OCI-LY7 (cell line): ENCODE results near the gene CARD19. TPM values are rescaled to one million over a fixed set of nuclear protein-coding genes. Genes with fewer than 3 reads are reported as not detected.

ENCODE experiments used
- BruUV-seq: library from RNA; stranded (reverse); fragments of 400-500 nt; replicated peaks from 2 replicates; lab custom pipeline; 2021; lab: Mats Ljungman, UMichigan
- CTCF ChIA-PET: fragments of 300-600 bp; sonication (Branson Sonifier 250); formaldehyde crosslinking; loops from one replicate; lab custom pipeline; 2022; ENCODE audit warnings: antibody characterized with exemption; ENCODE audit not compliant: unreplicated experiment; lab: Charles Lee
- POLR2A ChIA-PET: fragments of 300-600 bp; sonication (Branson Sonifier 250); formaldehyde crosslinking; loops from one replicate; lab custom pipeline; 2022; ENCODE audit warnings: antibody characterized with exemption; lab: Charles Lee
- DNase-seq: peaks from one replicate; pipeline ENCODE4 v3.0.0-alpha.2; 2015; ENCODE audit warnings: low spot score
- H2AFZ ChIP-seq: fragments of 200-600 bp; sonication (generic), shearing (Covaris generic); 2 replicates; pipeline ENCODE4 v1.6.1; 2014; ENCODE audit warnings: mild to moderate bottlenecking, antibody characterized with exemption, low read length, moderate library complexity
- H3K27ac ChIP-seq: fragments of 200-600 bp; sonication (generic); 2 replicates; pipeline ENCODE4 v1.5.1; 2014; ENCODE audit warnings: mixed run types, low read depth, mild to moderate bottlenecking, moderate library complexity, low read length, inconsistent platforms; ENCODE audit not compliant: poor library complexity, severe bottlenecking
- H3K36me3 ChIP-seq: fragments of 200-600 bp; sonication (generic); 2 replicates; pipeline ENCODE4 v1.6.1; 2014; ENCODE audit warnings: mild to moderate bottlenecking, antibody characterized with exemption, low read length, moderate library complexity, mixed read lengths; ENCODE audit not compliant: insufficient read depth
- H3K4me1 ChIP-seq: fragments of 200-600 bp; sonication (generic); 2 replicates; pipeline ENCODE4 v1.5.1; 2014; ENCODE audit warnings: mild to moderate bottlenecking, low read length; ENCODE audit not compliant: insufficient read depth, poor library complexity, severe bottlenecking
- H3K4me2 ChIP-seq: fragments of 200-600 bp; sonication (generic); 2 replicates; pipeline ENCODE4 v1.6.1; 2014; ENCODE audit warnings: mild to moderate bottlenecking, low read length
- H3K4me3 ChIP-seq: fragments of 200-600 bp; sonication (generic); 2 replicates; pipeline ENCODE4 v1.5.1; 2014; ENCODE audit warnings: mild to moderate bottlenecking, low read depth, low read length; ENCODE audit not compliant: poor library complexity, severe bottlenecking
- H3K79me2 ChIP-seq: fragments of 200-600 bp; sonication (generic); 2 replicates; pipeline ENCODE4 v1.6.1; 2016; ENCODE audit warnings: low read depth, mild to moderate bottlenecking, low read length, moderate library complexity, mixed read lengths; ENCODE audit not compliant: insufficient read depth
- H3K9me2 ChIP-seq: fragments of 200-600 bp; sonication (generic); 2 replicates; pipeline ENCODE4 v1.6.1; 2016; ENCODE audit warnings: mild to moderate bottlenecking, low read length, mixed read lengths; ENCODE audit not compliant: insufficient read depth
- H3K9me3 ChIP-seq: fragments of 200-600 bp; sonication (generic); 2 replicates; pipeline ENCODE4 v1.6.1; 2014; ENCODE audit warnings: mild to moderate bottlenecking, mixed run types, low read length, mixed read lengths
- H4K20me1 ChIP-seq: fragments of 200-600 bp; sonication (generic); 2 replicates; pipeline ENCODE4 v1.6.1; 2014; ENCODE audit warnings: mild to moderate bottlenecking, antibody characterized with exemption, low read length, moderate library complexity, mixed read lengths; ENCODE audit not compliant: insufficient read depth
- EZH2phosphoT487 ChIP-seq: fragments of 200-600 bp; sonication (generic); IDR thresholded peaks from 2 replicates; pipeline ENCODE4 v1.6.1; 2018; ENCODE audit warnings: low read depth, borderline replicate concordance, mild to moderate bottlenecking, mixed run types, antibody characterized with exemption, low read length, moderate library complexity, mixed read lengths
- intact Hi-C: fragments of 100-400 bp; cut with micrococcal nuclease; formaldehyde crosslinking; loops from one replicate; pipeline ENCODE4 v1.10.0; 2022; ENCODE audit not compliant: unreplicated experiment
- total RNA-seq, 2 experiments: library from RNA; depleted of rRNA in 1 of 2; stranded (reverse); fragments of >200 nt in 1 of 2; shearing (Covaris generic) in 1 of 2; gene quantifications; 2 replicates each; pipeline ENCODE4 v1.2.3, GENCODE V29; 2014 to 2022
- TF ChIP-seq, protein P1 (sequence below): fragments of 200-600 bp; sonication (generic); conservative IDR thresholded peaks from 2 replicates; pipeline ENCODE4 v1.5.1; 2014; ENCODE audit warnings: mild to moderate bottlenecking, antibody characterized with exemption, low read length, moderate library complexity, mixed read lengths

Gene CARD19
- total RNA-seq, 2 experiments from 2014 or later, result 15.8 to 26.8 TPM

DNA sequence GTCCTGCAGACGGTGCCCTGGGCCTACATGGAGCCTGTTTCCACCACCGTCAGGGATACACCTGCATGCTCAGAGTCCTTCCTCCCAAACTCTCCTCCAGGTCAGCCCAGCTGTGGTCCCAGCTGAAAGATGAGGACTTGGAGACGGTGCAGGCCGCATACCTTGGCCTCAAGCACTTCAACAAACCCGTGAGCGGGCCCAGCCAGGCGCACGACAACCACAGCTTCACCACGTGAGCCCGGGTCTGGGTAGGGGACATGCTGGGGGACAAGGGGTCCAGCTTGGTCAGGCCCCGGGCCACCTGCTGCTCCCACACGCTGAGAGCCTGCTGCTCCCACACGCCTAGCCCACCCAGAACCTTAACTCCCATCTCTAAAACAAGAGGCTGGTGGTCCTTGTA, 16.6 kb upstream of the CARD19 start:
- DNase-seq, result no peak
- no peaks in the 10 kb centered on the region for H3K79me2 ChIP-seq
- TF ChIP-seq, protein P1, sequence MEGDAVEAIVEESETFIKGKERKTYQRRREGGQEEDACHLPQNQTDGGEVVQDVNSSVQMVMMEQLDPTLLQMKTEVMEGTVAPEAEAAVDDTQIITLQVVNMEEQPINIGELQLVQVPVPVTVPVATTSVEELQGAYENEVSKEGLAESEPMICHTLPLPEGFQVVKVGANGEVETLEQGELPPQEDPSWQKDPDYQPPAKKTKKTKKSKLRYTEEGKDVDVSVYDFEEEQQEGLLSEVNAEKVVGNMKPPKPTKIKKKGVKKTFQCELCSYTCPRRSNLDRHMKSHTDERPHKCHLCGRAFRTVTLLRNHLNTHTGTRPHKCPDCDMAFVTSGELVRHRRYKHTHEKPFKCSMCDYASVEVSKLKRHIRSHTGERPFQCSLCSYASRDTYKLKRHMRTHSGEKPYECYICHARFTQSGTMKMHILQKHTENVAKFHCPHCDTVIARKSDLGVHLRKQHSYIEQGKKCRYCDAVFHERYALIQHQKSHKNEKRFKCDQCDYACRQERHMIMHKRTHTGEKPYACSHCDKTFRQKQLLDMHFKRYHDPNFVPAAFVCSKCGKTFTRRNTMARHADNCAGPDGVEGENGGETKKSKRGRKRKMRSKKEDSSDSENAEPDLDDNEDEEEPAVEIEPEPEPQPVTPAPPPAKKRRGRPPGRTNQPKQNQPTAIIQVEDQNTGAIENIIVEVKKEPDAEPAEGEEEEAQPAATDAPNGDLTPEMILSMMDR, result no peak
- no peak for TF ChIP-seq EZH2phosphoT487
- H3K9me3 ChIP-seq, result no peaks in the 10 kb centered on the region
- H3K4me1 ChIP-seq, result no peaks in the 10 kb centered on the region
- H4K20me1 ChIP-seq, result no peaks in the 10 kb centered on the region
- H2AFZ ChIP-seq, result no peak overlapping the region
- intact Hi-C loops, result no loop called here
- ChIA-PET POLR2A (interaction anchor here (0.6 to 1.0 kb wide), 2 partner anchors 12 to 13 kb away, joined by 3 read pairs; no protein-coding TSS in a partner anchor), CTCF (no interaction called here)
- peaks cover 78% of the 10 kb centered on the region for H3K36me3 ChIP-seq
- no peak overlapping the region for H3K4me3 ChIP-seq
- no TSS peak for BruUV-seq
- no peak overlapping the region for H3K27ac ChIP-seq
- no peaks in the 10 kb centered on the region for H3K9me2 ChIP-seq
- H3K4me2 ChIP-seq, result no peak overlapping the region

DNA sequence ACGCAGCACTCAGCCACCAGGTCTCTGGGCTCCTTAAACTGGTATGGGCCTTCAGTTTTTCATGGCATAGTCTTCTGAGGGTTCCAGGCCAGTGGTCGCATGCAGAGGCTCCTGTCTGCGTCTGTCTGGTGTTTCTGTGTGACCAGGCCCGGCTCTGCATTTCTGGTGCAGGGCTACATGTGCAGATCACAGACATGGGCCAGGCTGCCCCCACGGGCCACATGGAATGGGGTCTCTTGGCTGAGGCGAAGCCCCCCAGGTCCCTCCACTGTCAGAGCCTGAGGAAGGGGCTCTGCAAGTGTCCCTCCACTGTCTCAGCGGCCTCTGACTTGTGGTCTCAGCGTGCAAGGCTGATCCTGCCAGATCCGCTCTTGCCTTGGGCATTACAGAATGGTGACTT, 15.6 kb upstream of the CARD19 start:
- Histone ChIP-seq H3K27ac (no peak overlapping the region), H4K20me1 (no peaks in the 10 kb centered on the region), H3K9me3 (no peaks in the 10 kb centered on the region), H3K79me2 (no peaks in the 10 kb centered on the region), H3K36me3 (peaks cover 89% of the 10 kb centered on the region), H3K4me2 (no peak overlapping the region), H3K4me1 (no peaks in the 10 kb centered on the region), H3K9me2 (no peaks in the 10 kb centered on the region), H2AFZ (no peak overlapping the region), H3K4me3 (no peak overlapping the region)
- no peak for DNase-seq
- intact Hi-C loops, result no loop called here
- BruUV-seq, result no TSS peak
- no peak for TF ChIP-seq EZH2phosphoT487
- TF ChIP-seq, protein P1, result no peak
- POLR2A ChIA-PET, result interaction anchor here (1.0 kb wide), 1 partner anchor 14 kb away, joined by 3 read pairs; no protein-coding TSS in a partner anchor
- CTCF ChIA-PET, result no interaction called here

DNA sequence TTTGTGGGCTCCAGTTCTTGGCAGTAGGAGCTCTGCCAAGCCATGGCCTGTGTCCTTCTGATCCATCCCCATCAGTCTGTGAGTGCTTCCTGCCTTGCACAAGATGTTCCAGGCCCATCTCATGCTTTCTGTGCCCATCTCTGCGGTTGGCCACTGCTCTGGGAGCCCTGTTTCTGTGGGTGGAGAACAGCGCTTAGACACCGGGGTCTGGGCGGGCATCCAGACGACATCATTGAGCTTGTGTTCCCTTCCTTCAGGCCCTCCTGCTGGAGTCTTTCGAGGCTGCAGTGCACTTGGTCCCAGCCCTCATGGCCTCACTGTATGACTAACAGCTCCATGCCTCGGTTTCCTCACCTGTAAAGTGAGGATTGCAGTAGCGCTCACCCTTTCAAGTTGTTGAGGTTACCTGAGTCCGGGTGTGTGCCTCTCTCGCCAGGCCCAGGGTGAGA, 14.9 kb upstream of the CARD19 start:
- Histone ChIP-seq H3K36me3 (peaks cover 90% of the 10 kb centered on the region), H2AFZ (no peak overlapping the region), H3K27ac (no peak overlapping the region), H3K79me2 (no peaks in the 10 kb centered on the region), H3K4me1 (no peaks in the 10 kb centered on the region), H3K9me2 (no peaks in the 10 kb centered on the region), H3K9me3 (no peaks in the 10 kb centered on the region), H3K4me2 (no peak overlapping the region), H4K20me1 (no peaks in the 10 kb centered on the region), H3K4me3 (no peak overlapping the region)
- CTCF ChIA-PET, result no interaction called here
- intact Hi-C loops, result no loop called here
- BruUV-seq, result no TSS peak
- no peak for DNase-seq
- TF ChIP-seq EZH2phosphoT487, result no peak
- TF ChIP-seq, protein P1, result no peak
- POLR2A ChIA-PET, result interaction anchor here (0.8 kb wide), 1 partner anchor 17 kb away, joined by 3 read pairs; no protein-coding TSS in a partner anchor
